Limb (tissue), 2 donors: ENCODE data around the gene GPR35.
"Not testable (repeated sequence)": the region's sequence is repeated elsewhere in the genome, so short reads cannot be mapped to it uniquely, and the experiment has no call there.

Source experiments
- DNase-seq, 2 donors: peaks; one replicate each; pipeline ENCODE4 v3.0.0-alpha.2; 2016; ENCODE audit errors: extremely low spot score in 2 of 2

GPR35 gene

DNA sequence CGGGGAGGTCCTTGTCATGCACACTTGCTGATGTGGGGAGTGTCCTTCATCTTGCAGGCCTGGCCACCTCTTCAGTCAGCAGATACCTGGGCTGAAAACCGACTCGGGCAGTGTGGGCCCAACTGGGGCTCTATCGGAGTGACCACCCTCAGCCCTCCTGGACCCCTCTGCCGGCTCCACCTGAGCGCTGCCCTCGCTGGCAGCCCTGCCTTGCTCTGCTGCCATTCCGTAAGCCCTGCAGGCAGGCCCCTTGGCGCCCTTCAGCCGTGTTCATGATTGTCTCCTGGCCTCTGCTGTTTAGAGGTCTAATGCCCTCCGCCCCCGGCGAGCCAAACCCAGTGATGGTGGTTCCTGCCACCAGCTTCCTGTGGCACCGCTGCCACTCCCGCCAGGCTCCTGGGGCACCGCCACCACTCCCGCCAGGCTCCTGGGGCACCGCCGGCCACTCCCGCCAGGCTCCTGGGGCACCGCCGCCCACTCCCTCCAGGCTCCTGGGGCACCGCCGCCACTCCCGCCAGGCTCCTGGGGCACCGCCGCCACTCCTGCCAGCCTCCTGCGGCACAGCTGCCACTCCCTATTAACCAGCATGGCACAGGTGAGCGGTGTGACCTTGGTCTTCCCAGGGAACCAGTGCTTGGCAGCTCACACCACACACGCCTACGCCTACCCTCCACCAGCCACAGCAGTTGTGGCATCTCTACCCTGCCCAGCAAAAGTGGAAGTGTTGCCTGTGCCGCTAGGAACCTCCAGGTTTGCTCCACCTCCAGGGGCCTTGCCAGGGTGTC is 22.8 kb upstream of the GPR35 start:
- no peak for DNase-seq

DNA sequence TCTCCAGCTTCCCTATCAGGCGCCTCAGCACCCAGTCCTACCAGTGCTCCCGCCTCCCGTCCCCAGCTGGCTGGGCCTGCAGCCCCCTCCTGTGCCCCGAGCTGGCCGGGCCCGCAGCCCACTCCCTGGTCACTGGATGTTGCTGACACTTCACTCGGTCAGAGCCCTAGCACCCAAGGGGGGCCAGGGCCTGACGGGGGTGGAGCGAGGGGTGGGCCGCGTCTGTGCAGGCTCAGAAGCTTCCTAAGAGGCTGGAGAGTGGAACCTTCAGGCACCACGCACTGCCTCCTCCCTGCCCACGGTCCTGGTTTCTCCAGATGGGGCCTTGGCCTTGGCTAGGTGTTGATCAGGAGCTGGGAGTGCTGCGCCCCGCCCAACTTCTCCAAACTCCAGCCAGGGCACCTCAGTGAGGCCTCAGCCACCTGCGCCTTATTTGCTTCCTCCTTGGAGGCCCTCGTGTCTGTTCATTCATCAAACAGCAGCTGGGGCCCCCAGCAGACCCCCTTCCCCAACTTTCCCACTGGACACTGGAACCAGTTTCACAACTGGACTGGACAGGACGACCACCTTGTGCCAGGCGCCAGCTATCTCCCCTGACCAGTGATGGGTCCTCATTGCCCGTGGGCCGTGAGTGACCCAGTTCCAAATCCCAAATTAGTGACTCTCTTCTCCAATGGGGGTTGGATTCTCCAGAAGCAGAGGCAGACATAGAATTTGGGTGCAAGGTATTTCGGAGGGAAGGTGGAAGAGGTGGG is 22.0 kb upstream of the GPR35 start:
- DNase-seq, result no peak

DNA sequence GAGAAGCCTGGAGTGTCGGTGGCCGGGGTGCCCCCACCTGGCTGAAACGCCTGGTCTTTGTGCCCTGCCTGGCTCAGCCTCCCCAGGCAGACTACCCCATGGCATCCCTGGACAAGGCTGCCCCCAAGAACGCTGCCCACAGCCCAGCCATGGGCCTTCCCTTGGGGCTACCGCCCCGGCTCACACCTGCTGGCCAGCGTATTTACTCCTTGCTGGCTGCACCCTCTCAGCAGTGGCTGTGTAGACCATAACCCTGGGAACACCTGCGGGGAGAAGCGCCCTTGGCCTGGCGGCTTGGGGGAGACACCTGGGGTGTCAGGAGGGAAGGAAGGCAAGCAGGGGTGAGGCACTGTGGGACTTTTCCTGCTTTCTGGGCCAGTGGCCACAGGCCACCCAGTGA is 21.4 kb upstream of the GPR35 start:
- DNase-seq, result no peak

DNA sequence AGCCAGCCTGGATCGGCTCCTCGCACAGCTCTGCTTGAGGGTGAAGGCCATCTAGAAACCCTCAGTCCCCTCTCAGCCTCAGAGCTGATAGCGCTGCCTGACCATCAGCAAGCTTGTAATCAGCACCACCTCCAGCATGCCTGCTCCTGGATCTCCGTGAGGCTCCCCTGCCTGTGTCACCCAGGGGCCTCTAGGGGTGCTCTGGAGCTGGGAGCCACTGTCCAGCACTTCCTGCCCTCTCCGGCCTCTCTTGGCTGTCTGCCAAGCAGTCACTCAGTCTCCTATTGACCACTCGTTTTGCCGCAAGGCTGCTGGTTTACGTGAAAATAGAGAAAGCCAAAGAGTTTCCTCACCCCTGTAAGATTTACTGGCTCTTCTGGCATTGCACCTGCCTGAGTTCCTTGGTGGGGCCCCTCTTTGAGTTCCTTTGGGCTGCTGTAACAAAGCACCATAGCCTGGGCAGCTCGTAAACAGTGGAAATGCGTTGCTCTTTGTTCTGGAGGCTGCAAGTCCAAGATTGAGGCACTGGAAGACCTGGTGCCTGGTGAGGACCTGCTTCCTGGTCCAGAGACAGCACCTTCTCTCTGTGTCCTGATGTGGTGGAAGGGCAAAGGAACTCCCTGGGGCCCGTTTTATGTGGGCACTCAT is 20.9 kb upstream of the GPR35 start:
- DNase-seq, result peak in 1 of 2 donors; percentile 30

DNA sequence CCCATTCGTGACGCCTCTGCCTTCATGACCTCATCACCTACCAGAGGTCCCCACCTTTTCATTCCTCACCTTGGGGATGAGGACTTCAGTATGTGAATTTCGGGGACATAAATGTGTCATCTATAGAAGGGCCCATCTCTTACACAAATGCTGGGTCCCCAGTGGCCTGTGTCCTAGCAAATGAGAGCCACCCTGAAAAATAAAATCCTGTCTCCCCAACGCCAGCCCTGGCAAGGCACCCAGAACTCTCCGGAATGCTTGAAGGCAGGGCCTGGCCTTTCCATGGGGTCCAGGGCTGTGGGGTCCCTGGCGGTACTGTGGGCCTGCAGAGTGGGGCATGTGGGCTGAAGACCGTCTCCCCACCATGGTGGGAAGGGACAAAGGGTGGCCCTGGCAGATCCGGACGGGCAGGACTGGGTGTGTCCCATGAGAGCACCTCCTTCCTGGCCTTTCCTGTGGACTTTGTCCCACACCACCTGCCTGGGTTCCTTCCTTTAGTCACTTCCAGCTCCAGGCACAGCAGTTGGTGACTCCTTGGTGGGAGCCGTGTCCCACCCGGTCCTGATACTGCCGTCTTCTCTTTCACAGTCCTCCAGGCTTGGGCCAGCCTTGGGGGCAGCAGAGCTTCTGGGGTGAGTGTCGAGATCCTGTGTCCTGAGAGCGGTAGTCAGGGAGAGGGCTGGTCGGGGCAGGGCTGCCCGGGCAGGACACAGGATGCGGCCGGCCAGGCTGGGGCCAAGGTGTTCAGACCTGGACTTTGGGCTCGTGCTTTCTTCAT is 20.2 kb upstream of the GPR35 start:
- no peak for DNase-seq

GRCh38 chr2:240605867-240606743 is 19.2 kb upstream of the GPR35 start:
- no peak for DNase-seq

DNA sequence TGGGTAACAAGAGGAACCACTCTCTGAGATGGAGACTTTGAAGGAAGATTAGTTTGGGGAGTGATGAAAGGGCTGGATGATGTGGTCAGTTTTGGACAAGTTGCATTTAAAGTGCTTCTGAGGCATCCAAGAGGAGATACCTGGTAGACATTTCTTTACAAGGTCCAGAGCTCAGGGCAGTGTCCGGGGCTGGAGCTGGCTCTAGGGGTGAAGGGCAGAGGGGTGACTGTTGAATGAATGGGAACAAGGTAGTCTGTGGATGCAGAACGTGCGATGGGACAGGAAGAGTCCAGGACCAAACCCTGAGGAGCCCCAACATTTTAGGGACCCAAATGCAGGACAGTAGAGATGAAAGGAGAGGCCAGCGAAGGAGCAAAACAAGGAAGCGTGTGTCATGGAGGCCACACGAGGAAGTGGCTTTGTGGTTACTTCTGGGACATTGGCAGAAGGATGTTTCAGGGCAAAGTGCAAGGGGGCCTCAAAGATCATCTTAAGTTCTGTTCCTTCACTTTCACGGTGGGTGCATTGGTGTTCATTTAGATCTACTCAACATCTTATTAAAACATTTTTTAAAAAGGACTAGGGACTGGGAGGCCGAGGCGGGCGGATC is 13.6 kb upstream of the GPR35 start:
- no peak for DNase-seq

DNA sequence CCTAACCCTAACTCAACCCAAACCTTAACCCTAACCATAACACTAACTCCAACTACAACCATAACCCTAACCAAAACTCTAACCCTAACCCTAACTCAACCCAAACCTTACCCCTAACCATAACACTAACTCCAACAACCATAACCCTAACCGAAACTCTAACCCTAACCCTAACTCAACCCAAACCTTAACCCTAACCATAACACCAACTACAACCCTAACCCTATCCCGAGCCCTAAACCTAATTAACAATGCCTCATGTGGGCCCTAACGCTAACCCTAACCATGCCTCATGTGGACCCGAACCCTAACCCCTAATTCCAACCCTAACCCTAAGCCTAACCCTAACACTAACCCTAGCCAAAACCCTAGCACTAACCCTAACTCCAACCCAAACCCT is 11.5 kb upstream of the GPR35 start:
- no peak for DNase-seq

GRCh38 chr2:240614391-240614790 is 10.9 kb upstream of the GPR35 start:
- no peak for DNase-seq

GRCh38 chr2:240615396-240615795 is 9.9 kb upstream of the GPR35 start:
- DNase-seq, result no peak

- DNase-seq, result peak in 1 of 2 donors; percentile 23
Observed at GRCh38 chr2:240615820-240616547, 9.3 kb upstream of the GPR35 start.

- DNase-seq, result not testable (repeated sequence)
Observed at GRCh38 chr2:240616860-240617666, 8.2 kb upstream of the GPR35 start.

- DNase-seq, result no peak
Observed at GRCh38 chr2:240618776-240619175, 6.5 kb upstream of the GPR35 start.

- peak in 1 of 2 donors; percentile 14 for DNase-seq
Observed at GRCh38 chr2:240619506-240620148, 5.7 kb upstream of the GPR35 start.

DNA sequence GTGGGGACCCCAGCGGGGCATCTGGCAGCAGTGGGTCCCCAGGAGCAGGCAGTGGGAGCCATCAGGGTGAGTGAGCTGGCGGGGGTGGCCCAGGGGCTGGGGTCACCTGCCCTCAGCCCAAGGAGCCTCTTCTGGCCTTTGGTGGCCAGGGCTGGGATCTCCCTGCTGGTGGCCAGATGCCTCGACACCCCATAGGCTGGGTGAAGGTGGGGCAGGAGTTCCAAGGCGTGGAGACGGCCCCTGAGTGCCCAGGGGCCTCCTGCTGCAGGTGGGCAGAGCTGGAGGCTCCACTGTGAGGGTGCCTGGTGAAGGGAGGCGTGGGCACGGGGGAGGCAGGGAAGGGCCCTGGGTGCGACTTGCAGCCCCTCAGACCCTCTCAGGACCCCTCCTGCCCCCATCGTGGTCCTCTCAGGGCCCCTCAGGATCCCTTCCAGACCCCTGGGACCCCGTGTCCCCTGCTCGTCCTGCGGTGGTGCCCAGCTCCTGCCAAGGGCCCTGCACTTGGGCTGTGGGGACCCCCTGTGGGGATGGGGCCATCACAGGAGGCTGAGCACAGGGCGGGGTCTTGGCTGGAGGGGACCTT is 5.0 kb upstream of the GPR35 start:
- peak in 1 of 2 donors; percentile 25 for DNase-seq

- DNase-seq, result no peak
Observed at GRCh38 chr2:240620859-240621258, 4.4 kb upstream of the GPR35 start.

- no peak for DNase-seq
Observed at GRCh38 chr2:240622060-240622411, 3.2 kb upstream of the GPR35 start.
